GM19467 (cell line): ENCODE measurements around the gene HDAC4.
"Not testable (repeated sequence)": the region's sequence is repeated elsewhere in the genome, so short reads cannot be mapped to it uniquely, and the experiment has no call there.

ENCODE experiments used
- ATAC-seq: cut with Tn5 transposase; IDR thresholded peaks from one replicate; pipeline ENCODE4 v1.9.1; 2021; ENCODE audit warnings: mild to moderate bottlenecking, moderate library complexity; ENCODE audit not compliant: unreplicated experiment

The HDAC4 gene

GRCh38 chr2:239285932-239286230 is 114.9 kb downstream of the HDAC4 start:
- ATAC-seq, result no peak

- ATAC-seq, result no peak
Measured at GRCh38 chr2:239285071-239285931, 115.5 kb downstream of the HDAC4 start.

- no peak for ATAC-seq
Measured at GRCh38 chr2:239283961-239284795, 116.6 kb downstream of the HDAC4 start.

- no peak for ATAC-seq
Measured at GRCh38 chr2:239283288-239283945, 117.4 kb downstream of the HDAC4 start.

DNA sequence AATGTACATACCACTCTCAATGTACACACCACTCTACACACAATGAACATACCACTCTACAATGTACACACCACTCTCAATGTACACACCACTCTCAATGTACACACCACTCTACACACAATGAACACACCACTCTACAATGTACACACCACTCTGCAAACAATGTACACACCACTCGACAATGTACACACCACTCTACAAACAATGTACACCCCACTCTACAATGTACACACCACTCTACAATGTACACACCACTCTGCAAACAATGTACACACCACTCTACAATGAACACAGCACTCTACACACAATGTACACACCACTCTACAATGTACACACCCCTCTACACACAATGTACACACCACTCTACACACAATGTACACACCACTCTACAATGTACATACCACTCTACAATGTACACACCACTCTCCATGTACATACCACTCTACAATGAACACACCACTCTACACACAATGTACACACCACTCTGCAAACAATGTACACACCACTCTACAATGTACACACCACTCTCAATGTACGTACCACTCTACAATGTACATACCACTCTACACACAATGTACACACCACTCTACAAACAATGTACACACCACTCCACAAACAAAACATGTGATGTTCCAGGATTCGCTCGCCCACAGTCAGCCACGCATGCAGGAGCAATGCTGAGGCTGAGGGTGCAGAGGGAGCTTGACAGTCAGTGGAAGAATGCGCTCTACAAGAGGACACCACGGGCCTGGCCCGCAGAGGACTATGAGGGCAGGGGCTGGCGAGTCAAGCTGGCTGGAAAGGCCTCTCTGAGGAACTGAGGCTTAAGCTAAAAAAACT is 118.2 kb downstream of the HDAC4 start:
- ATAC-seq, result no peak

DNA sequence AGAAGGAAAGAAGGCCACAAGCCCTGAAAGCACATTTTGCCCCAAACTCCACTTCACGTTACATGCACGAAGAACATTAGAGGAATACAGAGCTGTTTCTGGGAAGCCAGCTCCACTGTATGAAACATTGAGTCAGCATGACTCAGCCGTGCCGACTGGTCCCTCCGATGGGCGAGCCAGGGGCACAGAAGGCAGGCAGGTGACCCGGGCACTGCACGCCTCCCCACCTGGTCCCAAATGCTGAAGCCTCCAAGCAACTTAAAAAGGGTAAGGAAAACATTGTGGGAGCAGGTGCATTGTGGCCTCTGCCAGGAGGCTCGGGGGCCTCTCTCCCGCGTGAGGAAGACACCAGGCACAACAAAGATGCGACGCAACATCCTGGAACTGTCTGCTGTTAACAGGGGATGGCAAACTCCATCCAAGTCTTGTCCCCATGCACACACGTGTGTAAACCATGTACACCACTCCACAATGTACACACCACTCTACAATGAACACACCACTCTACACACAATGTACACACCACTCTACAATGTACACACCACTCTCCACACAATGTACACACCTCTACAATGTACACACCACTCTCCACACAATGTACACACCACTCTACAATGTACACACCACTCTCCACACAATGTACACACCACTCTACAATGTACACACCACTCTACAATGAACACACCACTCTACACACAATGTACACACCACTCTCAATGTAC is 120.4 kb downstream of the HDAC4 start:
- not testable (repeated sequence) for ATAC-seq

GRCh38 chr2:239279508-239280295 is 121.1 kb downstream of the HDAC4 start:
- ATAC-seq, result no peak

DNA sequence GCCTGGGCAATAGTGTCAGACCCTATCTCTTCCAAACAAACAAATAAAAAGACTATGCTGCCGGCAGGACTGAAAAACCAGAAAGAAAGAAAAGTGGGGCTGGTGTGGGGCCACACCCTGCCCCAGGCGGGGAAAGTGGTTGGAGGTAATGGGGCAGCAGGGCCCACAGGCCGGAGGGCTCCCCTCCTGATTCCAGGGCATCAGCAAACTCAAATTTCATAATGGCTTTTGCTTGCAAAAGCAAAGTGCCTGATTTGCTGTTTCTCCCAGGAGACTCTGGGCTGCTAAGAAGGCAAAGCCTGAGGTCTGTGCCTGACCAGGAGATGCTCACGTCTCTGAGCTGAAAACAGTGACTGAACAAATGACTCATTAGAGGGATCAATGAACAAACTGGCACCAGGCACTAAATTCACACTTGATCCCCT is 121.9 kb downstream of the HDAC4 start:
- no peak for ATAC-seq

GRCh38 chr2:239278361-239278760 is 122.5 kb downstream of the HDAC4 start:
- no peak for ATAC-seq

- ATAC-seq, result no peak
Measured at GRCh38 chr2:239277401-239278085, 123.3 kb downstream of the HDAC4 start.

DNA sequence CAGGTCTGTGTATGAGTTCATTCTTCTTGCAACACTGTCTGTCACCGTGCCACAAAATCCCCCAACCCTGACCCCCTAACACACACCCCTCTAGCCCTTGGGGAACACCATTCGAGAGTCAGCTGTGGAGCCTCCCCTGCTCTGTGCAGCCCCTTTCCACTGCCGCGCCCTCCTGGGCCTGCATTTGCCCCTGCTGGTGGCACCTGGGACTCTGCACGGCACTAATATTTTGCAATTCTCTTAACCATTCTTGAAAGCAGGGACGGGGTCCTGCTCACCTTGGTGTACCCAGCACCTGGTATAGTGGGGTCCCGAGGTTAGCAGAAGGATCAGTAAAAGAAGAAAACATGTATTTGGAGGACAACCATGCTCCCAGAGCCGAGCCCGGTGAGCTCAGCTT is 124.0 kb downstream of the HDAC4 start:
- no peak for ATAC-seq

- ATAC-seq, result no peak
Measured at GRCh38 chr2:239275847-239276831, 124.7 kb downstream of the HDAC4 start.

- peak; percentile 54 for ATAC-seq
Measured at GRCh38 chr2:239275044-239275685, 125.7 kb downstream of the HDAC4 start.

GRCh38 chr2:239274391-239275043 is 126.3 kb downstream of the HDAC4 start:
- ATAC-seq, result no peak

DNA sequence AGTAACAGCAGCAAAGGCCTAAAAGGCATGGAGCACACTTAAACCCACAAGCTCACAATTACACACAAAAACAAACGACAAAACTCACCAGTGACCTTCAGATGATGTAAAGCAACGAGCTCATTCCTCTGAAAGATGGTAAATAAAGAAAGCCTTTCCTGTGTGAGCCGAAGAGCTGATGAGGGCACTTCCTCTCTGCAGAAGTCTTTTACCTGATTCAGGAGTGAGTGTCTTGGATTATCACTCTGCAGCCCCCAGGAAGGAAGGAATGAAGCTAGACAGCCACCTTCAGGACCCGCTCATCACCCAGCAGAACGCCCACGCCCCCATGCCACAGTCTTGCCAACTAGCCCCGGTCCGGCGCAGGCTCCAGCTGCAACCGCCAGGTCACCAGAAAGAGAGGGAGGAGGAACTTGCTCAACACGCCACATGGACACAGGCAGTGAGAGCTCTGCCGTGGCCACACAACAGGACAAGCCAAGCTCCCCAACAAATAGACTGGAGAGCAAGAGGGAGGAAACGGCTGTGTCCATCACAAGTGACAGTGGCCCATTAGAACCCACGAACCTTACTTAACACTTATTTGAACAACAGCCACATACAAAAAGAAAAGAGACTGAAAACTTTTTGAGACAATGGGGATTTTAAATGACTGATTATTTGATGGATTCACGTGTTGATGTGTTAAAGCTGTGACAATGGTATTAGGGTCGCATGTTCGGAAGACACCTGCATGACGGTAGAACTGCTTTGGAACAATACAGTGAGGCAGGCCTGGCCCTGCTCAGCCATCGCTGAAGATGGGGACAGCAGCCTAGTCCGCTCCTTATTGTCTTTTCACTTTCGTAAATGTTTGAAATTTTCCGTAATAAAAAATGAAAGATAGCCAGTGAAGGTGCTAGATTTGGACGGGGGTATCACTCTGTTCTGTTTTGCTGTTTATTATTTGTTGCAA is 127.3 kb downstream of the HDAC4 start:
- no peak for ATAC-seq
